ENCODE measurements around the gene SLC24A3. TPM values are rescaled to one million over a fixed set of nuclear protein-coding genes. Genes with fewer than 3 reads are reported as not detected.

Gene SLC24A3
- total and polyA plus RNA-seq, 4 experiments from 2014 or later, result not detected

DNA sequence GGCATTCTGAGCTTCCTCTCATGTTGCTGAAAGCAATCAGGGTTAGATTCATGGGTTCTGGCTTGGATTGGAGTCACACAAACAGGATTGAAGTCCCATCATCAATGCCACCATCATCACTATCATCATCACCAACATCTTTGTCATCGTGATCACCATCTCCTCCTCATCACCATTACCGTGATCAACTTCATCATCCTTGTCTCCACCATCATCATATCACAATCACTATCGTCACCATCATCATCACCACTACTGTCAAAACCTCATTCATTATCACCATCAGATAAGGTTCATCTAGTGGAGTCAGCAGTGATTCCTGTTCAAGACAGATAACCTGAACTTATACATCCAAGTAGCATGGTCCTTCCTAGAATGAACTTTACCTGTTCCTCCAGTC lies 351.8 kb downstream of the SLC24A3 start:
- CTCF ChIA-PET (ENCODE audit: partially characterized antibody), result no interaction called here
- no peaks in the 10 kb centered on the region for H3K36me3 Mint-ChIP-seq
- no peak for DNase-seq
- H3K27me3 Mint-ChIP-seq, result peaks cover 0 to 3% of the 10 kb centered on the region in 2 donors
- H3K27ac Mint-ChIP-seq, result no peak overlapping the region
- intact Hi-C loops (cut with micrococcal nuclease), result no loop called here
- H3K9me3 ChIP-seq (ENCODE audit: control insufficient read depth in 1 of 2, low read length in 2 of 2), result no peaks in the 10 kb centered on the region
- POLR2A ChIA-PET (ENCODE audit: partially characterized antibody), result no interaction called here
- H3K9me3 Mint-ChIP-seq, result peaks cover 0 to 2% (median 0%) of the 10 kb centered on the region in 8 donors
- H3K27ac ChIP-seq (ENCODE audit: low read depth, low read length), result no peak overlapping the region
- no peak overlapping the region for H3K4me3 ChIP-seq (ENCODE audit: low read length in 2 of 2)
- H3K4me1 Mint-ChIP-seq, result no peaks in the 10 kb centered on the region
- H3K4me1 ChIP-seq (ENCODE audit: insufficient read depth, low read length), result no peaks in the 10 kb centered on the region
- H3K4me3 Mint-ChIP-seq, result no peak overlapping the region
- H3K27me3 ChIP-seq (ENCODE audit: insufficient read depth, low read length), result no peaks in the 10 kb centered on the region
- H3K36me3 ChIP-seq (ENCODE audit: insufficient read depth, low read length), result no peaks in the 10 kb centered on the region

GRCh38 chr20:19565736-19566135 lies 353.3 kb downstream of the SLC24A3 start:
- H3K4me1 Mint-ChIP-seq, result no peaks in the 10 kb centered on the region
- intact Hi-C loops (cut with micrococcal nuclease), result no loop called here
- no peaks in the 10 kb centered on the region for H3K4me1 ChIP-seq (ENCODE audit: insufficient read depth, low read length)
- no peaks in the 10 kb centered on the region for H3K36me3 ChIP-seq (ENCODE audit: insufficient read depth, low read length)
- CTCF ChIA-PET (ENCODE audit: partially characterized antibody), result no interaction called here
- no peak overlapping the region for H3K27ac Mint-ChIP-seq
- no peak overlapping the region for H3K27ac ChIP-seq (ENCODE audit: low read depth, low read length)
- H3K9me3 Mint-ChIP-seq, result peaks cover 0 to 14% (median 1%) of the 10 kb centered on the region in 8 donors
- no peaks in the 10 kb centered on the region for H3K27me3 ChIP-seq (ENCODE audit: insufficient read depth, low read length)
- H3K36me3 Mint-ChIP-seq, result no peaks in the 10 kb centered on the region
- H3K27me3 Mint-ChIP-seq, result peaks cover 0 to 3% of the 10 kb centered on the region in 2 donors
- H3K9me3 ChIP-seq (ENCODE audit: control insufficient read depth in 1 of 2, low read length in 2 of 2), result no peaks in the 10 kb centered on the region
- POLR2A ChIA-PET (ENCODE audit: partially characterized antibody), result no interaction called here
- no peak overlapping the region for H3K4me3 Mint-ChIP-seq
- DNase-seq, result no peak
- H3K4me3 ChIP-seq (ENCODE audit: low read length in 2 of 2), result no peak overlapping the region

GRCh38 chr20:19566226-19566945 lies 353.9 kb downstream of the SLC24A3 start:
- Mint-ChIP-seq H3K36me3 (no peaks in the 10 kb centered on the region), H3K4me3 (no peak overlapping the region)
- POLR2A ChIA-PET (ENCODE audit: partially characterized antibody), result no interaction called here

GRCh38 chr20:19568128-19568527 lies 355.7 kb downstream of the SLC24A3 start:
- H3K36me3 Mint-ChIP-seq, result no peaks in the 10 kb centered on the region
- no peaks in the 10 kb centered on the region for H3K4me1 Mint-ChIP-seq
- DNase-seq, result no peak
- H3K27me3 Mint-ChIP-seq, result peaks cover 0 to 1% of the 10 kb centered on the region in 2 donors
- Histone ChIP-seq H3K9me3 (ENCODE audit: control insufficient read depth in 1 of 2, low read length in 2 of 2) (no peaks in the 10 kb centered on the region), H3K4me3 (ENCODE audit: low read length in 2 of 2) (no peak overlapping the region), H3K27ac (ENCODE audit: low read depth, low read length) (no peak overlapping the region), H3K27me3 (ENCODE audit: insufficient read depth, low read length) (no peaks in the 10 kb centered on the region), H3K36me3 (ENCODE audit: insufficient read depth, low read length) (no peaks in the 10 kb centered on the region), H3K4me1 (ENCODE audit: insufficient read depth, low read length) (no peaks in the 10 kb centered on the region)
- H3K9me3 Mint-ChIP-seq, result peaks cover 0 to 14% (median 1%) of the 10 kb centered on the region in 8 donors
- H3K27ac Mint-ChIP-seq, result no peak overlapping the region
- CTCF ChIA-PET (ENCODE audit: partially characterized antibody), result no interaction called here
- POLR2A ChIA-PET (ENCODE audit: partially characterized antibody), result no interaction called here
- no peak overlapping the region for H3K4me3 Mint-ChIP-seq
- intact Hi-C loops (cut with micrococcal nuclease), result no loop called here

More at GRCh38 chr20:19566226-19566945, 353.9 kb downstream of the SLC24A3 start:
- no peak overlapping the region for H3K27ac Mint-ChIP-seq
- Histone ChIP-seq H3K36me3 (ENCODE audit: insufficient read depth, low read length) (no peaks in the 10 kb centered on the region), H3K27ac (ENCODE audit: low read depth, low read length) (no peak overlapping the region), H3K9me3 (ENCODE audit: control insufficient read depth in 1 of 2, low read length in 2 of 2) (no peaks in the 10 kb centered on the region), H3K4me1 (ENCODE audit: insufficient read depth, low read length) (no peaks in the 10 kb centered on the region), H3K4me3 (ENCODE audit: low read length in 2 of 2) (no peak overlapping the region), H3K27me3 (ENCODE audit: insufficient read depth, low read length) (no peaks in the 10 kb centered on the region)
- peaks cover 0 to 14% (median 1%) of the 10 kb centered on the region in 8 donors for H3K9me3 Mint-ChIP-seq
- intact Hi-C loops (cut with micrococcal nuclease), result no loop called here
- no peak for DNase-seq
- CTCF ChIA-PET (ENCODE audit: partially characterized antibody), result no interaction called here
- H3K27me3 Mint-ChIP-seq, result peaks cover 0 to 3% of the 10 kb centered on the region in 2 donors
- H3K4me1 Mint-ChIP-seq, result no peaks in the 10 kb centered on the region

GRCh38 chr20:19571996-19572395 lies 359.6 kb downstream of the SLC24A3 start:
- no peak overlapping the region for H3K27ac Mint-ChIP-seq
- H3K36me3 Mint-ChIP-seq, result no peaks in the 10 kb centered on the region
- Histone ChIP-seq H3K4me3 (ENCODE audit: low read length in 2 of 2) (no peak overlapping the region), H3K9me3 (ENCODE audit: control insufficient read depth in 1 of 2, low read length in 2 of 2) (no peaks in the 10 kb centered on the region), H3K4me1 (ENCODE audit: insufficient read depth, low read length) (no peaks in the 10 kb centered on the region), H3K27ac (ENCODE audit: low read depth, low read length) (no peak overlapping the region), H3K36me3 (ENCODE audit: insufficient read depth, low read length) (no peaks in the 10 kb centered on the region), H3K27me3 (ENCODE audit: insufficient read depth, low read length) (no peaks in the 10 kb centered on the region)
- H3K4me1 Mint-ChIP-seq, result no peaks in the 10 kb centered on the region
- H3K4me3 Mint-ChIP-seq, result no peak overlapping the region
- no peak for DNase-seq
- peaks cover 0 to 1% of the 10 kb centered on the region in 2 donors for H3K27me3 Mint-ChIP-seq
- intact Hi-C loops (cut with micrococcal nuclease), result no loop called here
- H3K9me3 Mint-ChIP-seq, result peaks cover 0 to 14% (median 0%) of the 10 kb centered on the region in 8 donors
- POLR2A ChIA-PET (ENCODE audit: partially characterized antibody), result no interaction called here
- CTCF ChIA-PET (ENCODE audit: partially characterized antibody), result no interaction called here

DNA sequence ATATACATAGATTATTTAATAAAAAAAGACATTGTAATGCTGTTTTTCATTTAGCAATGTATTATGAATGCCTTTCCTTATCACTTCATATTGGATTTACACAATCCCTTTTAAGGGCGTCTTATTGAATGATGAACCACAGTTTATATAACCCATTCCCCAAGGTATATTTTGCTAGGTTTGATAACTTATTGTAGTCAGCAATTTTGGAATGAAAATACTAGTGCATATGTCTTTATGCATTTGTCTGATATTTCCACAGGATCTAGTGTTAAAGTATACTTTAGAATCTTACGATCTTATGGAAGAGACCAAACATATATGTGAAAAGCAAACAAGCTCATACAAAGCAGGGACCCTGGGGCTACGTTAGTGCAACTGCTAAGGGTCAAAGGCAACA lies 365.2 kb downstream of the SLC24A3 start:
- H3K27me3 ChIP-seq (ENCODE audit: insufficient read depth, low read length), result no peaks in the 10 kb centered on the region
- ChIA-PET POLR2A (ENCODE audit: partially characterized antibody) (no interaction called here), CTCF (ENCODE audit: partially characterized antibody) (no interaction called here)
- intact Hi-C loops (cut with micrococcal nuclease), result no loop called here
- no peaks in the 10 kb centered on the region for H3K4me1 ChIP-seq (ENCODE audit: insufficient read depth, low read length)
- H3K4me3 Mint-ChIP-seq, result no peak overlapping the region
- H3K36me3 Mint-ChIP-seq, result no peaks in the 10 kb centered on the region
- no peaks in the 10 kb centered on the region for H3K9me3 ChIP-seq (ENCODE audit: control insufficient read depth in 1 of 2, low read length in 2 of 2)
- H3K36me3 ChIP-seq (ENCODE audit: insufficient read depth, low read length), result no peaks in the 10 kb centered on the region
- H3K4me1 Mint-ChIP-seq, result no peaks in the 10 kb centered on the region
- DNase-seq, result no peak
- H3K27ac Mint-ChIP-seq, result no peak overlapping the region
- H3K27me3 Mint-ChIP-seq, result peaks cover 0 to 2% of the 10 kb centered on the region in 2 donors
- H3K27ac ChIP-seq (ENCODE audit: low read depth, low read length), result no peak overlapping the region
- no peak overlapping the region for H3K4me3 ChIP-seq (ENCODE audit: low read length in 2 of 2)
- H3K9me3 Mint-ChIP-seq, result peaks cover 0 to 4% (median 0%) of the 10 kb centered on the region in 8 donors

- Histone ChIP-seq H3K36me3 (ENCODE audit: insufficient read depth, low read length) (no peaks in the 10 kb centered on the region), H3K4me1 (ENCODE audit: insufficient read depth, low read length) (no peaks in the 10 kb centered on the region), H3K4me3 (ENCODE audit: low read length in 2 of 2) (no peak overlapping the region), H3K9me3 (ENCODE audit: control insufficient read depth in 1 of 2, low read length in 2 of 2) (no peaks in the 10 kb centered on the region), H3K27ac (ENCODE audit: low read depth, low read length) (no peak overlapping the region), H3K27me3 (ENCODE audit: insufficient read depth, low read length) (no peaks in the 10 kb centered on the region)
- intact Hi-C loops (cut with micrococcal nuclease), result no loop called here
- H3K27ac Mint-ChIP-seq, result no peak overlapping the region
- H3K9me3 Mint-ChIP-seq, result peaks cover 0 to 4% (median 0%) of the 10 kb centered on the region in 8 donors
- CTCF ChIA-PET (ENCODE audit: partially characterized antibody), result no interaction called here
- no peaks in the 10 kb centered on the region for H3K4me1 Mint-ChIP-seq
- POLR2A ChIA-PET (ENCODE audit: partially characterized antibody), result no interaction called here
- no peaks in the 10 kb centered on the region for H3K36me3 Mint-ChIP-seq
- H3K4me3 Mint-ChIP-seq, result no peak overlapping the region
- peaks cover 2% of the 10 kb centered on the region in 2 donors for H3K27me3 Mint-ChIP-seq
- no peak for DNase-seq
Measured at GRCh38 chr20:19582782-19583181, 370.3 kb downstream of the SLC24A3 start.

All from CD4-positive, alpha-beta memory T cell (primary cell).